GM21381 (cell line): Measurements from ENCODE around the gene ADCY9.
"Not testable (repeated sequence)": the region's sequence is repeated elsewhere in the genome, so short reads cannot be mapped to it uniquely, and the experiment has no call there.

Experiments
- ATAC-seq: cut with Tn5 transposase; IDR thresholded peaks from one replicate; pipeline ENCODE4 v1.9.1; 2021; ENCODE audit warnings: mild to moderate bottlenecking, moderate library complexity; ENCODE audit not compliant: unreplicated experiment

ADCY9 gene

DNA sequence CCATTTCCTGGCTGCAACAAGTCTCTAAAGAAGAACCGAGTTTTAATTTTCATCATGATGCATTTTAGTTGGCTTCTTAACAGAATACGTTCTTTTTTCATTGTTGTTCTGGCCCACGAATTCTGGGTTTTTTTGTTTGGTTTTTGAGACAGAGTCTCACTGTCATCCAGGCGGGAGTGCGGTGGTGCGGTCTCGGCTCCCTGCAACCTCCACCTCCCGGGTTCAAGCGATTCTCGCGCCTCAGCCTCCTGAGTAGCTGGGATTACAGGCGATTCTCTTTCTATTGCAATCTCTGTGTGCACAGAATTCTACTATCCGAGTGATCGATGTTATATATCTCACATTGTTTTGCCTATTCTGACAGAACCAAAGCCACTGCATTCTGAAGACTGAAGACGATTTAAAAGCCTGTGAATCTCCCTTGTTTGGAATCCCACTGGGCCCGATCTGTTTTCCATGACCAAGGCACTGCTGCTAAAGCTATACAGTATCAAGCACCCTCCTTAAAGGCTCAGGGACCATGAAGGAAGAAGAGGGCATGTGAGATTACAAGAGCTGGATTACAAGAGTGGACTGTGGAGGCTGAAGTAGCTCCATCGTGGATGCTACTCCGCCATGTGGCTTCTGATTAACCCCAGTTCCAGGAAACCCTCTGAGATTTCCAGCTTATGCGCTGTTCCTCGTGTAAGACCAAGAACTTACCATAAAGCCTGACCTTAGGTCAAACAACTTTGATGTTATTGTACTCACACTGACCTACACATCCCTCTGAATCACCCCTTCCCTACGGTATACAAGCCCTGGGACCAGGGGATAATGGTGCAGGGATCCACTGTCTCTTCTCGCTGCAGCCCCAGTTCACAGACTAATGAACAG is 44.3 kb downstream of the ADCY9 start:
- no peak for ATAC-seq

DNA sequence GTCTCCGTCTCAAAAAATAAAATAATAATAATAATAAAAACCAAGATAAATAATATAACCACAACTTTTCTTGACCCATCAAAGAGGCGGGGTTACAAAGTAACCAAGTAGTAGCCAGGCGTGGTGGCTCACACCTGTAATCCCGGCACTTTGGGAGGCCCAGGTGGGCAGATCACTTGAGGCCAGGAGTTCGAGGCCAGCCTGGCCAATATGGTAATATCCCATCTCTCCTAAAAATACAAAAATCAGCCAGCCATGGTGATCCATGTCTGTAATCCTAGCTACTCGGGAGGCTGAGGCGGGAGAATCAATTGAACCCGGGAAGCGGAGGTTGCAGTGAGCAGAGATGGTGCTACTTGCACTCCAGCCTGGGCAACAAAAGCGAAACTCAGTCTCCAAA is 45.3 kb downstream of the ADCY9 start:
- no peak for ATAC-seq

DNA sequence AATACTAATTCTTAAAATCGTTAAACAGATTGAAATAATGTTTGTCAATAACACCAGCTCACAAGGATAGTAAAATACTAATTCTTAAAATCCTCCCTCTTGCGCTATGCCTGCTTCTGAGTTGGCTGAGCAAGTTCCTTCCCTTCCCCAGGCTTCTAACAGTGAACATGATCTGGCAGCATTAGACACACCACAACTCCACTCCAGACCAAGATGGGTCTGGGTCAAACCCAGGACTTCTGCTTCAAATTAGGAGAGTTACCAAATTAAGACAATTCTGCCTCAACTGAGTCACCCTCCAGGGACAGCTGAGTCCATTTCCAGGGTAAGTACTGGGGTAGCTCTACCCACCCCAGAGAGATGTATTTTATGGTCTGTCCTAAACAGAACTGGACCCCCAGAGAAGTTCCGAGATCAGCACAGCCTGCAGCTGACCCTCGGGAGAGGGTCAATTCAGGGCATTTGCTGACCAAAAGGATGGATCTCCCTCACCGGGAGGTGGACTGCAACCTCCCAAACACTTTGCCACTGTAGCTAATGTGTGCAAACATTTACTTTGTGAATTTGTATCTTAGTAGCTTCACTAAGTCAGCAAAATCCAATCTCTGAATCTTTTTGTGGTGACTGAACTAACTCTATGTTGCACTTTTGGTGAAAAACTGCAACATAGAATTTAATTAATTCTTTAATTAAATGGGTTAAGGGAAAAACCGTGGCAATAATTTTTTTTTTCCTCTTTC is 48.8 kb downstream of the ADCY9 start:
- ATAC-seq: no peak

- no peak for ATAC-seq
Measured at GRCh38 chr16:4064950-4065352, 51.3 kb downstream of the ADCY9 start.

DNA sequence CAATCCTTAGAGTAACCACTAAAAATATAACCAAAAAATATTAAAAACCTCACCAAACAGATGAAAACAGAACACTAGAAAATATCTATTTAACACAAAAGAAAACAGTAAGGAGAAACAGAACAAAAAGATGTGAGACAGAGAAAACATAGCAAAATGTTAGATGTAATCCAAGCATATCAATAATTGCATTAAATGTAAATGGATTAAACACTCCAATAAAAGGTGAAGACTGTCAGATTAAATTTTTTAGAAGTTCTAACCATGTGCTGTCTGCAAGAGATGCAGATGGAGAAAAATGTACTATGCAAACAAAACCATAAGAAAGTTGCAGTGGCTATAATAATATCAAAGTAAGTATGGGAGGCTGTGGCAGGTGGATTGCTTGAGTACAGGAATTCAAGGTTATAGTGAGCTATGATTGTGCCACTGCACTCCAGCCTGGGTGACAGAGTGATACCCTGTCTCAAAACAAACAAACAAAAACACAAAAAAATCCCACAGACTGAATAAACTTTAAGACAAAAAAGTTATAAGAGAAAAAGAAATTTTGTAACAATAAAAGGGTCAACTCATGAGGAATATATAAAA is 53.9 kb downstream of the ADCY9 start:
- no peak for ATAC-seq

- no peak for ATAC-seq
Measured at GRCh38 chr16:4060823-4061222, 55.4 kb downstream of the ADCY9 start.

DNA sequence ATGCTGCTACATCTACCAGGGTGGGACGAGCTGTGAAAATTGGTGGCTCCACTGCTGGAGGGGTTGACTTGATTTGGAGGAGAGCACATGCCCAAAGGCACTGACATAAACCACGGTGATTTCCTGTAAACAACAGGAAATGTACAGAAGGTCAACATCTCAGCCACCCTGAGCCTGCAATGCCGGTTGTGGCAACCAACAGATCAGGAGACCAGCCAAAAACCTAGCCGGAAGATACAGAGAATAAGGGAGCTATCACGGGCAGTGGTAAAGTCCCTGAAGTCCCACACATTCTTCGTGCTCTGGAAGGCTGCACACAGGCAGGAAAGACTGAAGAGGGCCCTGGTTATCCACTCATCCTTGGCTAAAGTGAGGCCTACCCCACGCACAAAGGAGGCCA is 56.2 kb downstream of the ADCY9 start:
- ATAC-seq: no peak

DNA sequence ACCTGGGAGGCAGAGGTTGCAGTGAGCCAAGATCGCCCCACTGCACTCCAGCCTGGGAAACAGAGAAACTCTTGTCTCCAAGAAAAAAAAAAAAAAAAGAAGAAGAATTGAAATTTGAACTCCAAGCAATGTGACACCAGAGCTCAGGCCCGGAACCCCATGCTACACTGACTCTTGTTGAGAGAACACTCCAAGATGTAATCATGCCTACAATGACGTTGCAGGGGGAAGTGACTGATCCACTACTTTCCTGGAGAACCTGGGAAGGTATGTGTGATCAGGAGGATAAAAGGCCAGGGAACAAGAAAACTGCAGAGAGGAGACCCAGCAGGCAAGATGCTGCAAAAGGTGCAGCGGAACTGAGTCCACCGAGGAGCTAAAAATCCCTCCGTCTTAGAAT is 57.9 kb downstream of the ADCY9 start:
- no peak for ATAC-seq

DNA sequence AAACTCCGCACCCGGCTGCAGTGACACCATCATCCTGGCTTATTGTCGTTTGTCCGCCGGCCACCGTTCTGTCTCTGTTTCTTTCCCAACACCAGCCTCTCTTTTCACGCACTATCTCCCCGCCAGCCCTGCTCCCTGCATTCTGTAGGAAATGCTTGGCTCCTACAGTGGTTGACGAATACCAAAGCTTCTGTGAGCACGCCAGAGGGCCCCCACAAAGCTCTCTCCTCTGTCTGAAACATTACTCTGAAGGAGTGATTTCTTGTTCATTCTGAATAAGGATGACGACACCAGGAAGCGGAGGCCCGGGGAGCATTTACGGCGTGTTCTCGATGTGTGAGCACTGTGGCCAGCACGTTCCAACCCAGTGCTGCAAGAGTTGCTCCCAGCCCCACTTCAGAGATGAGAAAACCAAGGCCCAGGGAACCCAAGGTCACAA is 58.8 kb downstream of the ADCY9 start:
- ATAC-seq: no peak

GRCh38 chr16:4056161-4057105 is 59.8 kb downstream of the ADCY9 start:
- ATAC-seq: no peak

DNA sequence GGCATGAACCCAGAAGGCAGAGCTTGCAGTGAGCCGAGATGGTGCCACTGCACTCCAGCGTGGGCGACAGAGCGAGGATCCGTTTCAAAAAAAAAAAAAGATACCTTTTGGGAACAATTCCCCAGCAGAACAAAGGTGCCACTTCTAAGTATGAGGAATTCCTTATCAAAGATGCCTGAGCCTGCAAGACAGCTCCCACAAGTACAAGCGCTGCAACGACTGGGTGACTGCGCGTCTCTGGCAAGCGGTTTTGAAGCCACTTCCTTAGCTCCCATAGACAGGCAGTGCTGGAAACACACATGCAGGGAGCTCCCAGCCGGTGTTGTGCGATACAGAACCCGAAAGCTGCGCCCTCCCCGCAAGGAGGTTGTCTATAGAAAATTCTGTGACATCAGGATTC is 60.5 kb downstream of the ADCY9 start:
- ATAC-seq: no peak

GRCh38 chr16:4053301-4053845 is 62.9 kb downstream of the ADCY9 start:
- no peak for ATAC-seq

GRCh38 chr16:4052801-4053293 is 63.4 kb downstream of the ADCY9 start:
- ATAC-seq: no peak

- ATAC-seq: no peak
Measured at GRCh38 chr16:4052096-4052495, 64.1 kb downstream of the ADCY9 start.

DNA sequence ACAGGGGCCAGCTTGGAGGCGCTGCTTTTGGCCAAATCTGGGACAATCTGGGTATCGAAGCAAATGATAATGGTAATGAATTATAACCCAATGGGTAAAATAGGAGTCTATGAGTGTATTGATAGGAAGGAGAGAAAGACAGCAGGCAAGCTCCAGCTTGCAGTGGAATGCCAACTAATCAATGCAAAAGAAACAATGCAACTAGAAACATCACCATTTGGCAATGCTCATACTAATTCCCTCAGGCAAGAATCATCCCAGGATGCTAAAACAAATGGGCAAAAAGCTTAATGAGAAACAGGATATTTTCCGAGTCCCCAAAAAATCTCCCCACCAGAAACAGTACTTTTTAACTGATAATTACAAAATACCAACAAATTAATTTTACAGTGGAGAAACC is 64.7 kb downstream of the ADCY9 start:
- ATAC-seq: no peak

DNA sequence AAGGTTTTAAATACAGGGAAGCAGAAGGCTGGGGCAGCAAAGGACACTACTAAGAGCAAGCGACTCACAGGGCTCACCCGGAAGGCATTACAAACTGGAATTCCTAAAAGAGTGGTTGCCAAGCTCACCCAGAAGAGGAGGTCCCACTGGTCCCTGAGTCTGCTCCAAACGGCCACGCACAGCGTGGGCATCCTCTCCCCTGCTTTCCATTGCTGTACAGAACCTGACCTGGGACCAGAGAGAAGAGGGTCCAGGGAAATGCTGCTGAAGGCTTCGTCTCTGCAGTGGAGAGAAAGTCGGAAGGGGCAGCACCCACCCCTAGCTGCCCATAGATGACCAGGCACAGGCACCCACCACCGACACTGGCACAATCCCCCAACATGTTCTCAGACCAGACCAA is 67.2 kb downstream of the ADCY9 start:
- ATAC-seq: no peak

GRCh38 chr16:4048481-4048880 is 67.8 kb downstream of the ADCY9 start:
- ATAC-seq: no peak

- ATAC-seq: no peak
Measured at GRCh38 chr16:4046221-4046620, 70.0 kb downstream of the ADCY9 start.

- not testable (repeated sequence) for ATAC-seq
Measured at GRCh38 chr16:4045561-4045960, 70.7 kb downstream of the ADCY9 start.

- ATAC-seq: no peak
Measured at GRCh38 chr16:4042581-4042980, 73.7 kb downstream of the ADCY9 start.
